MCF 10A (cell line): ENCODE results near the gene IRAK3. TPM values are rescaled to one million over a fixed set of nuclear protein-coding genes. Genes with fewer than 3 reads are reported as not detected.

Experiments
- BruUV-seq: library from RNA; stranded (reverse); fragments of 400-500 nt; replicated peaks from 2 replicates; lab custom pipeline; 2021; lab: Mats Ljungman, UMichigan
- CTCF ChIA-PET: fragments of 300-600 bp; sonication (Branson Sonifier 250); formaldehyde crosslinking; extraction: SDS; loops from one replicate; lab custom pipeline; 2021; ENCODE audit warnings: antibody characterized with exemption, inconsistent platforms; lab: Yijun Ruan, JAX
- POLR2A ChIA-PET: fragments of 300-600, 350-650 bp; sonication (Branson Sonifier 250); formaldehyde crosslinking; extraction: SDS; loops from one replicate; lab custom pipeline; 2020; ENCODE audit warnings: antibody characterized with exemption, inconsistent platforms; lab: Yijun Ruan, JAX
- DNase-seq: peaks from one replicate; pipeline ENCODE4 v3.0.0-alpha.2; 2018; ENCODE audit not compliant: unreplicated experiment
- H3K27ac Mint-ChIP-seq: one replicate; pipeline ENCODE4 v1.8.0; 2022; ENCODE audit warnings: mild to moderate bottlenecking, low read depth, mixed read lengths; ENCODE audit not compliant: unreplicated experiment
- H3K27me3 Mint-ChIP-seq: one replicate; pipeline ENCODE4 v1.8.0; 2022; ENCODE audit warnings: mixed read lengths; ENCODE audit not compliant: insufficient read depth, unreplicated experiment
- H3K36me3 Mint-ChIP-seq: one replicate; pipeline ENCODE4 v1.8.0; 2022; ENCODE audit warnings: mild to moderate bottlenecking, moderate library complexity, mixed read lengths; ENCODE audit not compliant: insufficient read depth, unreplicated experiment
- H3K4me1 Mint-ChIP-seq: one replicate; pipeline ENCODE4 v1.8.0; 2022; ENCODE audit warnings: mixed read lengths; ENCODE audit not compliant: insufficient read depth, unreplicated experiment
- H3K4me3 Mint-ChIP-seq: one replicate; pipeline ENCODE4 v1.8.0; 2022; ENCODE audit warnings: mild to moderate bottlenecking, moderate library complexity, mixed read lengths; ENCODE audit not compliant: unreplicated experiment
- H3K9me3 Mint-ChIP-seq: one replicate; pipeline ENCODE4 v1.8.0; 2022; ENCODE audit warnings: mixed read lengths; ENCODE audit not compliant: unreplicated experiment
- intact Hi-C: fragments of 100-400 bp; cut with micrococcal nuclease; formaldehyde crosslinking; loops from 2 replicates; pipeline ENCODE4 v1.14.1; 2022
- total RNA-seq: library from RNA; stranded (reverse); gene quantifications from 2 replicates; pipeline ENCODE4 v1.2.3, GENCODE V29; 2022
- TF ChIP-seq, protein P1 (sequence below): fragments of 200-600 bp; IDR thresholded peaks from one replicate; pipeline ENCODE4 v1.8.0; 2022; ENCODE audit warnings: antibody characterized with exemption, mild to moderate bottlenecking; ENCODE audit not compliant: unreplicated experiment

The IRAK3 gene
- total RNA-seq, 1 experiment from 2014 or later = not detected

DNA sequence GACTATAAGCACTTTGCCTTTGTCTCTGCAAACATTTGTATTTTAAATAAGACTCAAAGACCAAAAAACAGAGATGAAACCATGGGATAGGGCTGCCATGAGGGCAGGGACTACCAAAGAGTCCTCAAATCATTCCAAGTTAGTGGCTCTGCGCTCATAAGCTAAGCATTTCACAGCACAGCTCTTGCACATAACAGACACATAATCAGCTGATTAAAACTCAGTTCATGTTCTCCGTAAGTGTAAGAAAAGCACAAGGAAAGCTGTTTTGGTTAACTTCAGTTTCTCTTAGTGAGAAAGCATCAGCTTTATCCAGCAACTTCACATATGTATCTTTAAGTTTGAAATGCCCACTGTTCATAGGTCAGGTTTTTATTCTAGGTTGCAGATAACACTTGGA lies 54.9 kb downstream of the IRAK3 start:
- TF ChIP-seq, protein P1, sequence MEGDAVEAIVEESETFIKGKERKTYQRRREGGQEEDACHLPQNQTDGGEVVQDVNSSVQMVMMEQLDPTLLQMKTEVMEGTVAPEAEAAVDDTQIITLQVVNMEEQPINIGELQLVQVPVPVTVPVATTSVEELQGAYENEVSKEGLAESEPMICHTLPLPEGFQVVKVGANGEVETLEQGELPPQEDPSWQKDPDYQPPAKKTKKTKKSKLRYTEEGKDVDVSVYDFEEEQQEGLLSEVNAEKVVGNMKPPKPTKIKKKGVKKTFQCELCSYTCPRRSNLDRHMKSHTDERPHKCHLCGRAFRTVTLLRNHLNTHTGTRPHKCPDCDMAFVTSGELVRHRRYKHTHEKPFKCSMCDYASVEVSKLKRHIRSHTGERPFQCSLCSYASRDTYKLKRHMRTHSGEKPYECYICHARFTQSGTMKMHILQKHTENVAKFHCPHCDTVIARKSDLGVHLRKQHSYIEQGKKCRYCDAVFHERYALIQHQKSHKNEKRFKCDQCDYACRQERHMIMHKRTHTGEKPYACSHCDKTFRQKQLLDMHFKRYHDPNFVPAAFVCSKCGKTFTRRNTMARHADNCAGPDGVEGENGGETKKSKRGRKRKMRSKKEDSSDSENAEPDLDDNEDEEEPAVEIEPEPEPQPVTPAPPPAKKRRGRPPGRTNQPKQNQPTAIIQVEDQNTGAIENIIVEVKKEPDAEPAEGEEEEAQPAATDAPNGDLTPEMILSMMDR = no peak
- intact Hi-C loops = no loop called here
- Mint-ChIP-seq H3K27ac (no peak overlapping the region), H3K9me3 (no peaks in the 10 kb centered on the region), H3K4me1 (no peaks in the 10 kb centered on the region), H3K4me3 (no peak overlapping the region), H3K36me3 (no peaks in the 10 kb centered on the region), H3K27me3 (peaks cover under 1% of the 10 kb centered on the region)
- no peak for DNase-seq
- no TSS peak for BruUV-seq
- ChIA-PET POLR2A (interaction anchor here (1.2 kb wide), 1 partner anchor 75 kb away, joined by 3 read pairs; no protein-coding TSS in a partner anchor), CTCF (interaction anchor here (0.6 to 1.6 kb wide), 3 partner anchors 11 to 26 kb away, joined by 3 to 6 read pairs (median 3); no protein-coding TSS in a partner anchor)

DNA sequence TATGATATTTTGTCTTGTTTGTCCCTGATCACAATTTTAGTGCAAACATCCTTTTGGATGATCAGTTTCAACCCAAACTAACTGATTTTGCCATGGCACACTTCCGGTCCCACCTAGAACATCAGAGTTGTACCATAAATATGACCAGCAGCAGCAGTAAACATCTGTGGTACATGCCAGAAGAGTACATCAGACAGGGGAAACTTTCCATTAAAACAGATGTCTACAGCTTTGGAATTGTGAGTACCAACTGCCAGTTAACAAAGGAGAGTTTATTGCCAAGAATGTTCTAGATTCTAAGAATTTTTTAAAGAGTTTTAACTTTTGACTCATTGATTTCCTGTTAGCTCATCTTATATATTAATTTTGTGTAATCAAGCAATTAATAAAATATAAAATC lies 55.4 kb downstream of the IRAK3 start:
- CTCF ChIA-PET = interaction anchor here (0.6 to 1.6 kb wide), 2 partner anchors 25 to 126 kb away, joined by 3 to 6 read pairs; no protein-coding TSS in a partner anchor
- Mint-ChIP-seq H3K36me3 (no peaks in the 10 kb centered on the region), H3K27ac (no peak overlapping the region), H3K4me1 (no peaks in the 10 kb centered on the region), H3K4me3 (no peak overlapping the region), H3K9me3 (no peaks in the 10 kb centered on the region), H3K27me3 (peaks cover 3% of the 10 kb centered on the region)
- TF ChIP-seq, protein P1 = no peak
- POLR2A ChIA-PET = interaction anchor here (1.2 kb wide), 1 partner anchor 75 kb away, joined by 3 read pairs; no protein-coding TSS in a partner anchor
- BruUV-seq = no TSS peak
- intact Hi-C loops = no loop called here
- DNase-seq = no peak

DNA sequence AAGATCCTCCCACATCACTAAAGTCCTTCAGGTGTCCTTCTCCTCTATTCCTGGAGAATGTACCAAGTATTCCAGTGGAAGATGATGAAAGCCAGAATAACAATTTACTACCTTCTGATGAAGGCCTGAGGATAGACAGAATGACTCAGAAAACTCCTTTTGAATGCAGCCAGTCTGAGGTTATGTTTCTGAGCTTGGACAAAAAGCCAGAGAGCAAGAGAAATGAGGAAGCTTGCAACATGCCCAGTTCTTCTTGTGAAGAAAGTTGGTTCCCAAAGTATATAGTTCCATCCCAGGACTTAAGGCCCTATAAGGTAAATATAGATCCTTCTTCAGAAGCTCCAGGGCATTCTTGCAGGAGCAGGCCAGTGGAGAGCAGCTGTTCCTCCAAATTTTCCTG lies 58.7 kb downstream of the IRAK3 start:
- no peak for DNase-seq
- no peaks in the 10 kb centered on the region for H3K9me3 Mint-ChIP-seq
- H3K27ac Mint-ChIP-seq = no peak overlapping the region
- intact Hi-C loops = no loop called here
- CTCF ChIA-PET = interaction anchor here (0.6 to 7.1 kb wide), 5 partner anchors 9 to 446 kb away, joined by 3 to 39 read pairs (median 5); no protein-coding TSS in a partner anchor
- H3K4me3 Mint-ChIP-seq = no peak overlapping the region
- TF ChIP-seq, protein P1 = no peak
- POLR2A ChIA-PET = no interaction called here
- BruUV-seq = no TSS peak
- H3K36me3 Mint-ChIP-seq = no peaks in the 10 kb centered on the region
- H3K4me1 Mint-ChIP-seq = no peaks in the 10 kb centered on the region
- peaks cover 28% of the 10 kb centered on the region for H3K27me3 Mint-ChIP-seq

DNA sequence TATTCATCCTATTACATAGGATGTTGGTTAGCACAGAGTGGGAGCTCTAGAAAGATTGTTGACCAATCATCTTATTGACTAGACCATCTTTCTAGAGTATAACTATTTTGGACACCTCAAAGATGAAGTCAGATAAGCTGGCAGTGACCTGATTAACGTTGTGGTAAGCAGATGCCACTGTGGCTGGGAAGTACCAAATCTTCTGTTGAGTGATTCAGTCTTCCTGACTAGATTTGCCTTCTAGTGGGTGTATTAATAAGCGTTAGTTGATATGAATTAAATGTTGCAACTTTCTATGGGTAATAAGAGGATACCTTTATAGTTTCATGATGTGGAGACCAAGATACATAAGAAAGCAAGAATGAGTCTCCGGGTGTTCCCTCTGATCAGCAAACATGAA lies 62.0 kb downstream of the IRAK3 start:
- no peak for DNase-seq
- ChIA-PET CTCF (interaction anchor here (0.5 to 7.1 kb wide), 2 partner anchors 20 to 595 kb away, joined by 3 to 39 read pairs; no protein-coding TSS in a partner anchor), POLR2A (no interaction called here)
- H3K27ac Mint-ChIP-seq = no peak overlapping the region
- peaks cover 33% of the 10 kb centered on the region for H3K27me3 Mint-ChIP-seq
- intact Hi-C loops = no loop called here
- no peak overlapping the region for H3K4me3 Mint-ChIP-seq
- no peaks in the 10 kb centered on the region for H3K4me1 Mint-ChIP-seq
- H3K9me3 Mint-ChIP-seq = no peaks in the 10 kb centered on the region
- TF ChIP-seq, protein P1 = no peak
- BruUV-seq = no TSS peak
- no peaks in the 10 kb centered on the region for H3K36me3 Mint-ChIP-seq
